Measurements from ENCODE around the gene ZNF560.

DNA sequence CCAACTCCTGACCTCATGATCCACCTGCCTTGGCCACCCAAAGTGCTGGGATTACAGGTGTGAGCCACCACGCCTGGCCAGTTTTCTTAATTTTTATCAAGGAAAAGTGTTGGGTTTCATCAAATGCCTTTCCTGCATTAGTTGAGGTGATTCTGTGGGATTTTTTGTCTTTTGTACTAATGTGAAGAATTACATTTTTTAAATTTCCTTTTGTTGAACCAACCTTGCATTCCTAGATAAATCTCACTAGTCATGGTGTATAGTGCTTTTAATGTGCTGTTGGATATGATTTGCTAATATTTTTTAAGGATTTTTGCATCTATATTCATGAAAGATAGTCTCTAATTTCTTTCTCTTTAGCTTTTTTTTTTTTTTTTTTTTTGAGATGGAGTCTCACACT is 2.4 kb upstream of the ZNF560 start:
- TF ChIP-seq IRF2 (CRISPR knock-in tag; IDR thresholded peaks at IDR 0.05; ENCODE audit: borderline replicate concordance, low read depth), result no peak
- TF ChIP-seq, protein P1, sequence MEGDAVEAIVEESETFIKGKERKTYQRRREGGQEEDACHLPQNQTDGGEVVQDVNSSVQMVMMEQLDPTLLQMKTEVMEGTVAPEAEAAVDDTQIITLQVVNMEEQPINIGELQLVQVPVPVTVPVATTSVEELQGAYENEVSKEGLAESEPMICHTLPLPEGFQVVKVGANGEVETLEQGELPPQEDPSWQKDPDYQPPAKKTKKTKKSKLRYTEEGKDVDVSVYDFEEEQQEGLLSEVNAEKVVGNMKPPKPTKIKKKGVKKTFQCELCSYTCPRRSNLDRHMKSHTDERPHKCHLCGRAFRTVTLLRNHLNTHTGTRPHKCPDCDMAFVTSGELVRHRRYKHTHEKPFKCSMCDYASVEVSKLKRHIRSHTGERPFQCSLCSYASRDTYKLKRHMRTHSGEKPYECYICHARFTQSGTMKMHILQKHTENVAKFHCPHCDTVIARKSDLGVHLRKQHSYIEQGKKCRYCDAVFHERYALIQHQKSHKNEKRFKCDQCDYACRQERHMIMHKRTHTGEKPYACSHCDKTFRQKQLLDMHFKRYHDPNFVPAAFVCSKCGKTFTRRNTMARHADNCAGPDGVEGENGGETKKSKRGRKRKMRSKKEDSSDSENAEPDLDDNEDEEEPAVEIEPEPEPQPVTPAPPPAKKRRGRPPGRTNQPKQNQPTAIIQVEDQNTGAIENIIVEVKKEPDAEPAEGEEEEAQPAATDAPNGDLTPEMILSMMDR (IDR thresholded peaks at IDR 0.05), result no peak
- TF ChIP-seq RORB (CRISPR knock-in tag; IDR thresholded peaks at IDR 0.05), result no peak
- TF ChIP-seq TCF7 (CRISPR knock-in tag; IDR thresholded peaks at IDR 0.05; ENCODE audit: low read depth), result no peak
- TF ChIP-seq ELF4 (CRISPR knock-in tag; IDR thresholded peaks at IDR 0.05; ENCODE audit: low read depth), result no peak
- no peak for TF ChIP-seq USF2 (CRISPR knock-in tag; IDR thresholded peaks at IDR 0.05)
